CD4-positive, alpha-beta T cell (primary cell): ENCODE results near the gene ALDOC. TPM values are rescaled to one million over a fixed set of nuclear protein-coding genes. Genes with fewer than 3 reads are reported as not detected.

Source experiments
- ATAC-seq: fragments of 200-7000 bp; cut with Tn5 transposase; one replicate; pipeline ENCODE4 v1.10.0; 2022; ENCODE audit warnings: mild to moderate bottlenecking; ENCODE audit not compliant: poor library complexity
- CTCF ChIA-PET: fragments of 350-600 bp; sonication (Branson Sonifier 250); formaldehyde crosslinking; loops from one replicate; lab custom pipeline; 2021; ENCODE audit warnings: antibody characterized with exemption, inconsistent platforms; lab: Charles Lee
- POLR2A ChIA-PET: fragments of 350-600 bp; sonication (Branson Sonifier 250); formaldehyde crosslinking; loops from one replicate; lab custom pipeline; 2021; ENCODE audit warnings: antibody characterized with exemption, inconsistent platforms; lab: Charles Lee
- DNase-seq, 14 experiments: peaks; one replicate each; pipeline ENCODE4 v3.0.0-alpha.2; 2013 to 2020; ENCODE audit warnings: mixed read lengths in 2 of 14
- H3K27ac ChIP-seq, 2 donors: one replicate each; pipeline versions ENCODE4 v1.5.1 to v1.7.0; 2013; ENCODE audit warnings: low read length in 2 of 2, low read depth in 1 of 2, mild to moderate bottlenecking in 1 of 2
- H3K27me3 ChIP-seq, 2 experiments: 1 replicate in 1 of 2; 2 replicates in 1 of 2; pipeline versions ENCODE4 v1.6.1 to v1.7.0; 2013; ENCODE audit warnings: low read length in 2 of 2, control low read depth in 1 of 2, mild to moderate bottlenecking in 1 of 2, moderate library complexity in 1 of 2; ENCODE audit not compliant: insufficient read depth in 2 of 2, control insufficient read depth in 1 of 2
- H3K36me3 ChIP-seq: one replicate; pipeline ENCODE4 v1.6.1; 2013; ENCODE audit warnings: low read length, control low read depth; ENCODE audit not compliant: insufficient read depth
- H3K4me1 ChIP-seq: one replicate; pipeline ENCODE4 v1.6.1; 2013; ENCODE audit warnings: low read length, control low read depth; ENCODE audit not compliant: insufficient read depth
- H3K4me3 ChIP-seq: one replicate; pipeline ENCODE4 v1.5.1; 2013; ENCODE audit warnings: mild to moderate bottlenecking, low read length, moderate library complexity
- H3K9me3 ChIP-seq, 2 experiments: 1 replicate in 1 of 2; 2 replicates in 1 of 2; pipeline versions ENCODE4 v1.6.1 to v1.7.0; 2013; ENCODE audit warnings: low read length in 2 of 2, mild to moderate bottlenecking in 2 of 2, control low read depth in 1 of 2, moderate library complexity in 1 of 2; ENCODE audit not compliant: control insufficient read depth in 1 of 2, insufficient read depth in 1 of 2
- H3K27ac Mint-ChIP-seq: one replicate; pipeline ENCODE4 v1.8.0; 2020; ENCODE audit warnings: mixed read lengths
- H3K27me3 Mint-ChIP-seq: one replicate; pipeline ENCODE4 v1.8.0; 2021; ENCODE audit warnings: mixed read lengths
- H3K36me3 Mint-ChIP-seq: one replicate; pipeline ENCODE4 v1.8.0; 2021; ENCODE audit warnings: low read depth, mixed read lengths
- H3K4me1 Mint-ChIP-seq: one replicate; pipeline ENCODE4 v1.8.0; 2021; ENCODE audit warnings: low read depth, mixed read lengths
- H3K4me3 Mint-ChIP-seq: one replicate; pipeline ENCODE4 v1.8.0; 2020; ENCODE audit warnings: mild to moderate bottlenecking, mixed read lengths
- H3K9me3 Mint-ChIP-seq: one replicate; pipeline ENCODE4 v1.8.0; 2020; ENCODE audit warnings: mixed read lengths
- intact Hi-C, 2 experiments: fragments of 100-400 bp; cut with DNase I in 1 of 2; cut with micrococcal nuclease in 1 of 2; formaldehyde crosslinking; loops; one replicate each; pipeline versions ENCODE4 v1.15.1 to v1.9.0; 2023 to 2025; cut with DNase I, micrococcal nuclease
- total RNA-seq, 174 experiments: library from RNA in 2 of 174; stranded (reverse) in 2 of 174; gene quantifications; one replicate each; pipeline ENCODE4 v1.2.3 and lab custom pipeline; 2021 to 2026
- TF ChIP-seq, protein P1 (sequence below): fragments of 200-600 bp; IDR thresholded peaks from one replicate; pipeline ENCODE4 v1.8.0; 2022; ENCODE audit warnings: antibody characterized with exemption, mild to moderate bottlenecking

ALDOC gene
- total RNA-seq, 2 experiments from 2014 or later = 21.8 to 22.7 TPM

DNA sequence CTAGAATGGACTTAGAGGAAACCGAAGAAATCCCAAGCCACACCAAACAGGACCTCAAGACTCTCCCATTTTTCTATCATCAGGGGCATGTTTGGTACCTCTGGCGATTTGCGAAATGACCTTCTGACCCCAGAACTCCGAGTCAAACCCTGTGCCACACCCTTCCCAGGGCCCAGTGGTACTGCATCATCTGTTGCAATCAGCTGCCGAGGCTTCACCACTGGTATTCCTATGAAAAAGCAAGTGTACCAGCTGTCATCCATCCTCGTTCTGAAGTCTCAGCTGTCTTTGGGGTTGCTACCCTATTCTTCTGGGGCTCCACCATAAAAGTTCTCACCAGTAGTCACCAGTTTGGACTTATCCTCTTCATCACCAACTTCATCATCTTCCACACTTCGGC, 39.6 kb upstream of the ALDOC start:
- Histone ChIP-seq H3K9me3 (no peaks in the 10 kb centered on the region), H3K27me3 (no peaks in the 10 kb centered on the region), H3K27ac (no peak overlapping the region), H3K4me1 (no peaks in the 10 kb centered on the region), H3K4me3 (no peak overlapping the region), H3K36me3 (peaks cover 73% of the 10 kb centered on the region)
- no peak for DNase-seq
- no peaks in the 10 kb centered on the region for H3K9me3 Mint-ChIP-seq
- H3K4me3 Mint-ChIP-seq = no peak overlapping the region
- intact Hi-C loops = no loop called here
- peaks cover 5% of the 10 kb centered on the region for H3K4me1 Mint-ChIP-seq
- CTCF ChIA-PET = interaction anchor here (1.5 kb wide), 1 partner anchor 44 kb away, joined by 3 read pairs; no protein-coding TSS in a partner anchor
- TF ChIP-seq, protein P1, sequence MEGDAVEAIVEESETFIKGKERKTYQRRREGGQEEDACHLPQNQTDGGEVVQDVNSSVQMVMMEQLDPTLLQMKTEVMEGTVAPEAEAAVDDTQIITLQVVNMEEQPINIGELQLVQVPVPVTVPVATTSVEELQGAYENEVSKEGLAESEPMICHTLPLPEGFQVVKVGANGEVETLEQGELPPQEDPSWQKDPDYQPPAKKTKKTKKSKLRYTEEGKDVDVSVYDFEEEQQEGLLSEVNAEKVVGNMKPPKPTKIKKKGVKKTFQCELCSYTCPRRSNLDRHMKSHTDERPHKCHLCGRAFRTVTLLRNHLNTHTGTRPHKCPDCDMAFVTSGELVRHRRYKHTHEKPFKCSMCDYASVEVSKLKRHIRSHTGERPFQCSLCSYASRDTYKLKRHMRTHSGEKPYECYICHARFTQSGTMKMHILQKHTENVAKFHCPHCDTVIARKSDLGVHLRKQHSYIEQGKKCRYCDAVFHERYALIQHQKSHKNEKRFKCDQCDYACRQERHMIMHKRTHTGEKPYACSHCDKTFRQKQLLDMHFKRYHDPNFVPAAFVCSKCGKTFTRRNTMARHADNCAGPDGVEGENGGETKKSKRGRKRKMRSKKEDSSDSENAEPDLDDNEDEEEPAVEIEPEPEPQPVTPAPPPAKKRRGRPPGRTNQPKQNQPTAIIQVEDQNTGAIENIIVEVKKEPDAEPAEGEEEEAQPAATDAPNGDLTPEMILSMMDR = no peak
- no peak for ATAC-seq
- H3K27me3 Mint-ChIP-seq = no peaks in the 10 kb centered on the region
- POLR2A ChIA-PET = interaction anchor here (1.1 kb wide), 1 partner anchor 28 kb away, joined by 4 read pairs; no protein-coding TSS in a partner anchor
- H3K36me3 Mint-ChIP-seq = peaks cover 78% of the 10 kb centered on the region
- no peak overlapping the region for H3K27ac Mint-ChIP-seq

DNA sequence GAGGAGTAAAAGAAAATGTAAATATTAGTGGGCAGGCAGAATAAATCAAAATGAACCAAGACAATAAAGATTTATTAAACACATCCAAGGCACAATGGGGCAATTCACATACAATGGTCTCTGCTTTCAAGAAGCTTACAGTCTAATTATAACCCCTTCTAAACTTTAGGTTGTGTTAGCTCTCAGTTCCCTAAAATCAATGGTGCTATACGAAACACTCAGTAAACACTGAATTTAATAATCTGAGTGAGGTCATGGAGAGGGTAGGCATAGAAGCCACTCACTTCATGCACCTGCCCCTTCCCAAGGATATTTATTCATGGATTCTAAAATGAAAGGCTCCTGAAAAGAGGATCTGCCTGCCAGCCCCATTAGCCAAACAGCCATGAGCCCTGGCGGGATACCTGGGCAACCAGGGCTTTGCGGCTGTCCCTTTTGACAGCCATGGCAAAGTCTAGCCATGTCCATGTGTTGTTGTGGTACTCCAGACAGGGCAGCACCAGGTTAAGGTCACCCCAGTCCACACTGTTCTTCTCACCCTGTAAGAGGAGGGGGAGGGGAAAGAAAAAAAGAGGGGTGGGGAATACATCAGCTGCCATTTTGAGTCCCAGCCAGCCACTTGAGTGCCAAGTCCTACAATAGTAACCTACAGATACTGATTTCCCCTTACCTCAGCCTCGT, 38.7 kb upstream of the ALDOC start:
- TF ChIP-seq, protein P1 = no peak
- CTCF ChIA-PET = no interaction called here

DNA sequence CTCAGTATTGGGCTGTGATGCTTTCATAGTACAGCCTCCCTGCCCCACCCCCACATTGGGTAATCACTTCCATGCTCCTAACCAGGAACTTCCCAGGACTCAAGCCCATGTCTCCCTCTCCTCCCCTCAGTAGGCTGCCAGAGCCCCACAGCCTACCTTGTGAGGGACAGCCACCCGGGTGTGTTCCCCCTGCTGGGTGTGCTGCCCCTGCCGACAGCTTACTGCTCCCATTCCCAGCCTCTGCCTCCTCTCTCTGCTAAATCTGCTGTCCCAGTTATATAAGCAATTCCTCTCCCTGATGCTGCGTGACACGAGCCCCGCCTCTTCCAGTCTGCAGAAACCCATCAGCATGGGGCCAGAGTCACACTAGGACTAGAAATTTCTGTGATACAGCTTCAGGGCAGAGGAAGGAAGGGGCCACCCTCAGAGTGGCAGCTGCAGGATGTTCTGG, 37.3 kb upstream of the ALDOC start, which contains the start of gene RSKR:
RSKR (minus strand) TSS at position 255 of the 451 bp plus-strand sequence; CDS start at position 231, 24 bp downstream.
- TF ChIP-seq, protein P1 = no peak
- ATAC-seq = no peak
- Mint-ChIP-seq H3K36me3 (peaks cover 64% of the 10 kb centered on the region), H3K4me3 (no peak within 1 kb of the TSS), H3K27me3 (no peaks in the 10 kb centered on the region), H3K27ac (peak within 1 kb of the TSS; percentile 33), H3K9me3 (no peaks in the 10 kb centered on the region), H3K4me1 (peaks cover 5% of the 10 kb centered on the region)
- H3K36me3 ChIP-seq = peaks cover 54% of the 10 kb centered on the region
- H3K27ac ChIP-seq = no peak within 1 kb of the TSS
- DNase-seq = no peak
- H3K27me3 ChIP-seq = no peaks in the 10 kb centered on the region
- no peak within 1 kb of the TSS for H3K4me3 ChIP-seq
- ChIA-PET CTCF (interaction anchor here (1.0 to 1.9 kb wide), 5 partner anchors 17 to 120 kb away, joined by 3 to 9 read pairs (median 4); no protein-coding TSS in a partner anchor), POLR2A (no interaction called here)
- H3K9me3 ChIP-seq = no peaks in the 10 kb centered on the region
- H3K4me1 ChIP-seq = no peaks in the 10 kb centered on the region
- intact Hi-C loops = loop anchor here (1.0 to 5.0 kb wide), 3 partner anchors 65 to 120 kb away; no protein-coding TSS in a partner anchor

More for the DNA sequence above, 38.7 kb upstream of the ALDOC start:
- no peak overlapping the region for H3K27ac Mint-ChIP-seq
- Histone ChIP-seq H3K4me1 (no peaks in the 10 kb centered on the region), H3K9me3 (no peaks in the 10 kb centered on the region), H3K27ac (no peak overlapping the region), H3K4me3 (no peak overlapping the region), H3K27me3 (no peaks in the 10 kb centered on the region), H3K36me3 (peaks cover 69% of the 10 kb centered on the region)
- DNase-seq (no peak), ATAC-seq (no peak)
- H3K36me3 Mint-ChIP-seq = peaks cover 73% of the 10 kb centered on the region
- peaks cover 5% of the 10 kb centered on the region for H3K4me1 Mint-ChIP-seq
- intact Hi-C loops = no loop called here
- no peaks in the 10 kb centered on the region for H3K9me3 Mint-ChIP-seq
- H3K27me3 Mint-ChIP-seq = no peaks in the 10 kb centered on the region
- POLR2A ChIA-PET = interaction anchor here (1.0 to 1.3 kb wide), 2 partner anchors 9 to 44 kb away, joined by 3 to 4 read pairs; partner anchors contain the start of gene PIGS
- no peak overlapping the region for H3K4me3 Mint-ChIP-seq
